Measurements from ENCODE around the gene IL4R.
"Not testable (repeated sequence)": the region's sequence is repeated elsewhere in the genome, so short reads cannot be mapped to it uniquely, and the experiment has no call there.

The IL4R gene

DNA sequence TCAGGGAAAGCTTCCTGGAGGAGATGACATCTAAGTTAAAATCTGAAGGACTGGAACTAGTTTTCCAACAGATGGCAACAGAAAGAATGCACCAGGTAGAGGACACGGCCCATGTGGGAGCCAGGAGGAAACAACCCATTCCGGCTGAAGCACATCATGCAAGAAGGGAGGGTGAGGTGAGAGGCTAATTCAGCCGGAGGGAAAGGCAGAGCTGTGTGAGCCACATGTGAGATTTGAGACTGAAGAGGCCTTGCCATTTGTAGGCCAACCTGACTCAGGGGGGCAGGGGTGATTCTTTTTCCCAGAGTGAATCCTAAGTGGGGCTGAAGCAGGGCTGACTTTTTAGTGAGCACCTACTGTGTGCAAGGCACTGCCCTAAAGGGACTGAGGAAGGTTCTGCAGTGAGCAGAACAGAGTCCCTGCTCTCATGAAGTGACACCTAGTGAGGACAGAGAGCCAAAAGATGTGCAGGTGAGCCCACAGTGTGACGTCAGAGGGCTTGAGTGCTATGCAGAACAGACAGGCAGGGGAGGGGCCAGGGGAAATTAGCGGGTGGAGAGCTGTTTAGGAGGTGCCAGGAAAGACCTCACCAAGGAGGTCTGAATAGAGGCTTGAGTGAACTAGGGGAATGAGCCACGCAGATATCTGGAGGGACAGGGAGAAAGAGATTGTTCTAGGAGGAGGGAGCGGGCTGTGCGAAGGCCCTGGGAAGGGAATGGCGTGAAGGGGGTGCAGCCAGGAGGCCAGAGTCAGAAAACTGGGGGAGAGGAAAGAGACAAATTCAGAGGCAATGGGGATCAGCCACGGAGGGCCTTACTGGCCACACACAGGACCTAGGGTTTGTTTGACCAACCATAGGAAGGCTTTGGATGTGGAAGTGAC is 68.4 kb downstream of the IL4R start:
- peaks cover 5% of the 10 kb centered on the region for H3K9me3 Mint-ChIP-seq
- H3K4me3 Mint-ChIP-seq: no peak overlapping the region
- H3K4me1 Mint-ChIP-seq: peaks cover 39% of the 10 kb centered on the region
- H3K27ac Mint-ChIP-seq: peak overlapping the region; percentile 73
- no peaks in the 10 kb centered on the region for H3K27me3 Mint-ChIP-seq
- peaks cover 2% of the 10 kb centered on the region for H3K36me3 Mint-ChIP-seq

DNA sequence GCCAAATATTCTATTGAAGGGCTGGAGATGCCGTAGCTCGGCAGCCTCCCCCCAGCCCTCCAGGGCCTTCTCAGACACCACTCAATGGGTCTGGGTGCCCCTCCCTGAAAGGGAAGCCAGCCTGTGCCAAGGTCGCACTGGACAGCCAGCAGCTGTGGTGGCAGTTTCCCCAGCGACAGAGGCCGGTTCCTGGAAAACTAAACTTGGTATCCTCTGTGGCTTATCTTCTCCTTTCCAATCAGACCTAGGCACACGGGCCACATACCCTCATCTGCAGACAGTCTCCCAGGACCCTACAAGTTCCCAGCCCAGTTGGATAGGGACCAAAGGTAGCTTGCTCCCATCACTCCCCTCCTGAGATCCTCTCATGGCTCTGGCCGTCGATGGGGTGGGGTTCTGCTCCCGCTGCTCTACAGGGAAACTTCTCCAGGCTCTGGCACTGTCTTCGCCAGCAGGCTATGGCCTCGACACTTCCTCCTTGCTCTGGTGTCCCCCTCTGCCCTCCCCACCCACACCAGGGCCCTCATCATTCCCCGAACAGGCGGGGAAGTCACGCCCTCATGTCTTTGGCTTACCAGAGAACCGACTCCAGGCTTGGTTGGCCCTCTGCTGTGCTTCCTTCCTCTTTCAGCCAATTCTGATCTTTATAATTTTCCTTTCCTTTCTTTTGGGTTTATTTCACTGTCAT is 69.9 kb downstream of the IL4R start:
- Mint-ChIP-seq H3K4me3 (no peak overlapping the region), H3K9me3 (peaks cover 5% of the 10 kb centered on the region), H3K4me1 (peaks cover 26% of the 10 kb centered on the region)

DNA sequence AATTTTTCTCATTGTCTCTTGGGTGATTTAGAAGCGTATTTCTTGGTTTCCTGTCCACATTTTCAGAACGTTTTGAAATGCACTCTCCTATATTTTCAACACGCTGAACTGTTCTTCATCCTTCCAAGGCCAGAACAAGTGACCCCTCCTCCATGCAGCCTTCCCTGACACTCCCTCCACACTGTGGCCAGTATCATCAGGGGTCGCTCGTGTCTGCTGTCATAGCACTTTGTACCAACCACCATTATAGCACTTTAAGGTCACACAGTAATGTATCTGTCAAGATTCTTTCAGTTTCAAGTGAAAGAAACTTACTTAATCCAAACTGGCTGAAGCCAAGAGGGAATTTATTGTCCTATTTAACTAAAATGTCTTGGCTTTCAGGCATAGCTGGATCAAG is 70.7 kb downstream of the IL4R start:
- H3K27ac Mint-ChIP-seq: no peak overlapping the region
- H3K4me1 Mint-ChIP-seq: peaks cover 21% of the 10 kb centered on the region
- H3K4me3 Mint-ChIP-seq: no peak overlapping the region
- H3K27me3 Mint-ChIP-seq: no peaks in the 10 kb centered on the region
- H3K9me3 Mint-ChIP-seq: peaks cover 5% of the 10 kb centered on the region
- H3K36me3 Mint-ChIP-seq: peaks cover 2% of the 10 kb centered on the region

More for the DNA sequence above, 69.9 kb downstream of the IL4R start:
- H3K27me3 Mint-ChIP-seq: no peaks in the 10 kb centered on the region
- H3K27ac Mint-ChIP-seq: no peak overlapping the region
- peaks cover 2% of the 10 kb centered on the region for H3K36me3 Mint-ChIP-seq

DNA sequence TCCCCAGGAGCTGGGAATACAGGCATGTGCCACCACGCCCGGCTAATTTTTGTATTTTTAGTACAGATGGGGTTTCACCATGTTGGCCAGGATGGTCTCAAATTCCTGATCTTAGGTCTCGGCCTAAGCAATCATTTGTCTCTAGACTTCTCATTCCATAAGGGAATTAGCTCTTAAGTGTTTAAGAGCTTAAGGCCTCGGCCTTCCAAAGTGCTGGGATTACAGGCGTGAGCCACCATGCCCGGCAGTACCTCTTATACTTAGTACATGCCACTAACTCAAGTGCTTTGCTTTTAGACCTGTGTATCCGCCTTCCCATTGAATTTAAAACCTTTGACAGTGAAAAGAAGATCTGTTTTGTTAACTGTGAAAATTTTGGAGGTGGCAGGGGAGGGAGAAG is 71.6 kb downstream of the IL4R start:
- Mint-ChIP-seq H3K4me3 (no peak overlapping the region), H3K4me1 (peaks cover 15% of the 10 kb centered on the region), H3K36me3 (peaks cover 3% of the 10 kb centered on the region), H3K9me3 (peaks cover 5% of the 10 kb centered on the region), H3K27ac (no peak overlapping the region), H3K27me3 (no peaks in the 10 kb centered on the region)

DNA sequence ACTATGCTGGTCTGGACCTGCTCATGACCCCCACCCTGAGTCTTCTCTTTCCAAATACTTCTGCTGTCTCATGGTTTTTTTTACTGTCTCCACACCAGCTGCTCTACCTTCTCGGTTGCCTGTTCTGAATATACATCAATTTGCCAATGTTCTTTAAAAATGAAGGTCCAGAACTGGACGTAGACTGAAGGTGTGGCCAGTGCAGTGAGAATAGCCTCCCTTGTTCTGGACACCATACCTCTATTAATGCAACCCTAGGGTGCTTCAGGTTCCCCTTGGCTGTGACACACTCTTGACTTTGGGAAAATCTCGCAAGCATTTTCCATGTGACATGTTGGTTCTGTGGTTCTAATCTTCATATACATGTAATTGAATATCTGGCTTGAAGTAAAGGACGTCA is 72.9 kb downstream of the IL4R start:
- Mint-ChIP-seq H3K27ac (no peak overlapping the region), H3K27me3 (no peaks in the 10 kb centered on the region), H3K4me3 (no peak overlapping the region), H3K9me3 (peaks cover 5% of the 10 kb centered on the region), H3K36me3 (peaks cover 3% of the 10 kb centered on the region), H3K4me1 (peaks cover 10% of the 10 kb centered on the region)

DNA sequence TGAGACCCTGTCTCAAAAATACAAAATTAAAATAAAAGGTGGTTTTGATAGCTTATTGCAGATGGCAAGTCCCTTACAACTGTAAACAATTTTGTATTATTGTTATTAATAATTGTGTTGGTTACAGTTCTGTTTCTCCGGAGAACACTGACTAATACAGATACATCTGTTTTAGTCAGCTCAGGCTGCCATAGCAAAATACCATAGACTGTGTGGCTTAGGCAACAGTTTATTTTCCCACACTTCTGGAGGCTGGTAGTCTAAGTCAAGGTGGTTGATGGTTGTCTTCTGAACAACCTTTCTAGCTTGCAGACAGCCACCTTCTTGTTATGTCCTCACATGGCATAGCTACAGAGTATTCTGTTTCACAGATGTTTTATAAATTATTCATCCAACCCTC is 74.0 kb downstream of the IL4R start:
- Mint-ChIP-seq H3K36me3 (peaks cover 10% of the 10 kb centered on the region), H3K27me3 (no peaks in the 10 kb centered on the region), H3K9me3 (peaks cover 5% of the 10 kb centered on the region), H3K27ac (no peak overlapping the region), H3K4me1 (no peaks in the 10 kb centered on the region), H3K4me3 (no peak overlapping the region)

DNA sequence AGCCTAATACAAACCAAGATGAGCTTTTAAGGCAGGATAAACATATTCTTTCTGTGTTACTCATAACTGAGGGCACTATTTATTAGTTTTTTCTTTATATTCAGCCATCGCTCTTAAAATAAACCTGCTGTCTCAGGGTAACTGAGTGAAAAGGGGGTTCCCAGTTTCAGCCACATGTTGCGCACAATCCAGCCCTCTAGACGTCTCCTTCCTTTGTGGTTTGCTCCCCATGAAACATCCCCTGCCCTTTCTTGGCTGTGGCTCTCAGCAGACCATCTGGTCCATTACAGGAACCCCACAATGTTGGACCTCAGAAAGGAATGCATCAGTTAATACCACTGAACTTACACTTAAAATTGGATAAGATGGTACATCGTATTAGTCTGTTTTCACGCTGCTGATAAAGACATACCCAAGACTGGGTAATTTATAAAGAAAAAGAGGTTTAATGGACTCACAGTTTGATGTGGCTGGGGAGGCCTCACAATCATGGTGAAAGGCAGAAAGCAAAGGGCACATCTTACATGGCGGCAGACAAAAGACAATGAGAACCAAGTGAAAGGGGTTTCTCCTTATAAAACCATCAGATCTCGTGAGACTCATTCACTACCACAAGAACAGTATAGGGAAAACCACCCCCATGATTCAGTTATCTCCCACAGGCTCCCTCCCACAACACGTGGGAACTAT is 75.6 kb downstream of the IL4R start:
- Mint-ChIP-seq H3K27ac (no peak overlapping the region), H3K27me3 (no peaks in the 10 kb centered on the region), H3K36me3 (peaks cover 16% of the 10 kb centered on the region), H3K4me1 (peaks cover 9% of the 10 kb centered on the region), H3K4me3 (no peak overlapping the region), H3K9me3 (peaks cover 8% of the 10 kb centered on the region)

DNA sequence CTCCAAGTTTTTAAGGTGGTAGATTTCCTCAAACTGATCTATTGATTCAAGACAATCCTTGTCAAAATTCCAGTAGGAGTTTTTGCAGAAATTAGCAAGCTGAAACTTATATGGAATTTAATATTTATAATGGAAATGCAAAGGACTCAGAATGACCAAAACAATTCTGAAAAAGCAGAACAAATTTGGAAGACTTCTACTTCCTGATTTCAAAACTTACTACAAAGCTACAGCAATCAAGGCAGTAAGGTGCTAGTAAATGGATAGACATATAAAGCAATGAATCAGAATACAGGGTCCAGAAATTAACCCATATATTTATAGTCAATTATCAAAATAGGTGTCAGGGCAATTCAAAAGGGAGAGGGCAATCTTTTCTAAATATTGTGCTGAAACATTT is 76.4 kb downstream of the IL4R start:
- Mint-ChIP-seq H3K27ac (no peak overlapping the region), H3K9me3 (peaks cover 12% of the 10 kb centered on the region), H3K36me3 (peaks cover 19% of the 10 kb centered on the region), H3K27me3 (no peaks in the 10 kb centered on the region), H3K4me3 (no peak overlapping the region), H3K4me1 (peaks cover 11% of the 10 kb centered on the region)

DNA sequence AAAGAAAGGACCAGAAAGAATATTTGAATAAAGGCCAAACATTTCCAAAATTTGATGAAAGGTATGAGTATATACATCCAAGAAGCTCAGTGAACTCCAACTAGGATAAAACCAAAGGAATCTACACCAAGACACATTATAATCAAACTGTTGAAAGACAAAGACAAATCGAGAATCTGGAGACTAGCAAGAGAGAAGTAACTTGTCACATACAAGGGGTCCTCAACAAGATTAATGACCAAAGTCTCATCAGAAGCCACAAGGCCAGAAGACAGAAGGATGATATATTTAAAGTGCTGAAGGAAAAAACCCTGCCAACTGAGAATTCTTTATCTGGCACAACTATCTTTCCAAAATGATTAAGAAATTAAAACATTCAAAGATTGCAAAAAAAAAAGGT is 78.9 kb downstream of the IL4R start:
- H3K9me3 Mint-ChIP-seq: peaks cover 12% of the 10 kb centered on the region
- peaks cover 11% of the 10 kb centered on the region for H3K4me1 Mint-ChIP-seq
- H3K27me3 Mint-ChIP-seq: no peaks in the 10 kb centered on the region
- H3K36me3 Mint-ChIP-seq: peaks cover 19% of the 10 kb centered on the region
- H3K27ac Mint-ChIP-seq: no peak overlapping the region
- H3K4me3 Mint-ChIP-seq: no peak overlapping the region

DNA sequence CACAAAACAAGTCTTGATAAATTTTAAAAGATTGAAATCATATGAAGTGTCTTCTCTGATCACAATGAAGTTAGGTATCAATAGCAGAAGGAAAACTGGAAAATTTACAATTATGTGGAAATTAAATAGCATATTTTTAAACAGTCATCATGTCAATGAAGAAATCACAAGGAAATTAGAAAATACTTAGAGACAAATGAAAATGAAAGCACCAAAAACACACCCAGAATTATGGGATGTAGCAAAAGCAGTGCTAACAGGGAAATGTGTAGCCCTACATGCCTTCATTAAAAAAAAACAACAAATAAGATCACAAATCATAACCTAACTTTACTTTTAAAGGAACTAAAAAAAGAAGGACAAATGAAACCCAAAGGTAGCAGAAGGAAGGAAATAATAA is 80.7 kb downstream of the IL4R start:
- H3K4me3 Mint-ChIP-seq: no peak overlapping the region
- H3K9me3 Mint-ChIP-seq: peaks cover 12% of the 10 kb centered on the region
- no peaks in the 10 kb centered on the region for H3K27me3 Mint-ChIP-seq
- no peak overlapping the region for H3K27ac Mint-ChIP-seq
- H3K36me3 Mint-ChIP-seq: peaks cover 19% of the 10 kb centered on the region
- H3K4me1 Mint-ChIP-seq: peaks cover 21% of the 10 kb centered on the region

DNA sequence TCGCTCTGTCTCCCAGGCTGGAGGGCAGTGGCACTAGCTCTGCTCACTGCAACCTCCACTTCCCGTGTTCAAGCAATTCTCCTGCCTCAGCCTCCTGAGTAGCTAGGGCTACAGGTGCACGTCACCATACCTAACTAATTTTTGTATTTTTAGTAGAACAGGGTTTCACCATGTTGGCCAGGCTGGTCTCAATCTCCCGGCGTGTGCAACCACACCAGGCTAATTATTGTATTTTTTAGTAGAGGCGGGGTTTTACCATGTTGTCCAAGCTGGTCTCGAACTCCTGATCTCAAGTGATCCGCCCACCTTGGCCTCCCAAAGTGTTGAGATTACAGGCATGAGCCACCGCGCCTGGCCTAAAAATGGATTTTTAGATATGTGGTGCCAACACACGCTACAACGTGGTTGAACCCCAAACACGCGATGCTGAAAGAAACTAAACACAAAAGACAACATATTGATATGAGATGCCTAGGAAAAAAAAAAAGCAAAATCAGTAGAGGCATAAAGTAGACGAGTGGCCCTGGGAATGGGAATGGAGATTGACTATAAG is 84.6 kb downstream of the IL4R start:
- H3K4me3 Mint-ChIP-seq: not testable (repeated sequence)

DNA sequence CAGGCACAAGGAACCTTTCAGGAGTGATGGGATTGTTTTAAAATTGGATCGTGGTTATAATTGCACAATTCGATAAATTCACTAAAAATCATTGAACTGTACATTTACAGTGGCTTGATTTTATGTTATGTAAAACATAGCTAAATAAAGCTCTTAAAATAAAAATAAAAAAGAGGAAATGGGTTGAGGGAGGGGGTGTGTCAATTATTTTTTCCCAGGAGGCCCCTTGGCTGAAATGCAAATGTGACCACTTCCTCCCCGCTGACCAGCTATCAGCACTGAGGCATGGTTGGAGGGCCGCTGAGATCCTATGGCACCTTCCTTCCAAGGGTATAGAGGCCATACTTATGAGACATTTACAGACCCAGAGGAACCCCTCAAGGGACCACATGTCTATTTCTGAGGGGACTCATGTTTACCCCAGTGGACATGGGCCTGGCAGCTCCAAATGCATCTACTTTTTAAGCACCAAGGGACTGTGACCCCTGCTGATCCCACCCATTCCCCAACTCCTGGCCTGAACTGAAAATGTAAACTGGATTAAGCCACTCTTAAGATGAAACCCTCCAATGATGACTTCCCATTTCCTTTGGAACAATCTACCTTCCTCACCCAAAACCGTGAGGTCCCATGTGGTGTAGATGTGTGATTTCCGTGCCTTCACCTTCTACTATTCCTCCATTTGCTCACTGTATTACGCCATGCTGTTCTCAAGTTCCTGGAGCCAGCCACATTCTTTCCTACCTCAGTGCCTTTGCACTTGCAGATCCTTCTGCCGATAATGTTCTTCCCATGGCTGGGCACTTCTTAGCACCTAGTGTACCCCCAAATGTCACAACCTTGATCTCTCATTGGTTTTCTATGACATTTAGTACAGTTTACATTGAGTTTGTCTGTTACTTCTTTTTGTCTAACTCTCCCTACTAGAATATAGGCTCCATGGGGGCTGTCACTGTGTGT is 85.4 kb downstream of the IL4R start:
- Mint-ChIP-seq H3K4me3 (no peak overlapping the region), H3K4me1 (peaks cover 41% of the 10 kb centered on the region), H3K36me3 (peaks cover 20% of the 10 kb centered on the region), H3K27me3 (no peaks in the 10 kb centered on the region), H3K9me3 (peaks cover 7% of the 10 kb centered on the region), H3K27ac (peak overlapping the region; percentile 19)

More for the DNA sequence above, 84.6 kb downstream of the IL4R start:
- Mint-ChIP-seq H3K9me3 (peaks cover 10% of the 10 kb centered on the region), H3K4me1 (peaks cover 46% of the 10 kb centered on the region), H3K36me3 (peaks cover 18% of the 10 kb centered on the region)
- H3K27ac Mint-ChIP-seq, H3K27me3 Mint-ChIP-seq: not testable (repeated sequence)

DNA sequence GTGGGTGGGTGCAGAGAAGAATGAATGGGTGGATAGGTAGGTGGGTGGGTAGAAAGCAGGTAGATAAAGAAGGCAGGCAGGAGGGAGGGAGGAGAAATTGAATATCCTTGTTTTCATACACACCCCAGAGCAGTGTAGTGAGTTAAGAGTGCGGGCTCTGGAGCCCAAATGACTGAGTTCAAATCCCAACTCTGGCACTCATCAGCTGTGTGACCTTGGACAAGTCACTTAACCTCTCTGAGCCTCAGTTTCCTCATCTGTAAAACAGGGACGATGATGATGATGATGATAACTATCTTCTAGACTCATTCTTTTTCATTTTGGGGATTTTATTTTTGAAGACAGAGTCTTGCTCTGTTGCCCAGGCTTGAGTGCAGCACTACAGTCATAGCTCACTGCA is 86.2 kb downstream of the IL4R start:
- H3K9me3 Mint-ChIP-seq: no peaks in the 10 kb centered on the region
- peak overlapping the region; percentile 32 for H3K27ac Mint-ChIP-seq
- peaks cover 40% of the 10 kb centered on the region for H3K4me1 Mint-ChIP-seq
- H3K27me3 Mint-ChIP-seq: no peaks in the 10 kb centered on the region
- peaks cover 19% of the 10 kb centered on the region for H3K36me3 Mint-ChIP-seq
- H3K4me3 Mint-ChIP-seq: no peak overlapping the region

DNA sequence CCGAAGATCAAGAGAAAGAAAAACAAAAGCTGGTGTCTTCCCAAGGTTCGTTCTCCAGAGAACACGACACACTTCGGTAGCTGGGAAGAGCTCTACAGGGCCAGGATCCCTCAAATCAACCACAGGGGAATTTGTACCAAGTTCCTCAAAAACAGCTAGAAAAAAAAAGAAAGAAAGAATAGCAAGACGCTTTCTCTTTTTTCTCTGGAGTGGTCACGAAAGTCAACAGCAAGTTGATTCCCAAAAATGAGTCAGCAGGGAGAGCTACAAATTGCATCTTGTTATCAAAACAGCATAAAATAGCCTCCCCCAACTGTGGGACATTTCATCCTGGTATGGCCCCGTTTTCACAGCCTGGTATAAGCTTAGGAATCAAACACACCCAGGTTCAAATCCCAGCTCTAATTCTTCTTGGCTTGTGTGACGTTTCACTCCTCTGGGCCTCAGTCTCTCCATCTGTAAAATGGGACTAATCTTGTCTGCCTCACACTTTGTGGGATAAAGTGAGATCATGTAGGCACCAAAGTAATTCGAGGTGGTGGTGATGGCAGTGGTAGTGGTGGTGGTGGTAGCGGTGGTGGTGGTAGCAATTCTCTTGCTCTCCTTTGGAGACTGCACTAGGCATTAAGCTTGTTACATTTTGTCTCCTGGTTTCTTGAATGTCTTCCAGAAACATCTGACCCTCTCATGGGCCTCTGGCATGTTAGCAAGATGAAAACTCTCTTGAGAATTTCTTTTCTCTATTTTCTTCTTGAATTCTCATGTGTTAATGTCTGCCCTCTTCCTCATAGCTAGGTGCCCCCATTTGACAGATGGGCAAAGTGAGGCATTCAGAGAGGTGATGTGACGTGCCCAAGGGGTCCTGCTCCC is 87.2 kb downstream of the IL4R start:
- peaks cover 44% of the 10 kb centered on the region for H3K4me1 Mint-ChIP-seq
- H3K4me3 Mint-ChIP-seq: peak overlapping the region; percentile 70
- H3K36me3 Mint-ChIP-seq: peaks cover 19% of the 10 kb centered on the region
- peak overlapping the region; percentile 89 for H3K27ac Mint-ChIP-seq
- H3K9me3 Mint-ChIP-seq: no peaks in the 10 kb centered on the region
- H3K27me3 Mint-ChIP-seq: no peaks in the 10 kb centered on the region
